ENCODE data around the gene FAU. TPM values are rescaled to one million over a fixed set of nuclear protein-coding genes. Genes with fewer than 3 reads are reported as not detected.
A peak's percentile ranks its signal among the peaks of the same experiment; 100 is the strongest.
"Not testable (repeated sequence)": the region's sequence is repeated elsewhere in the genome, so short reads cannot be mapped to it uniquely, and the experiment has no call there.

FAU gene
- 180 TPM for total RNA-seq

- DNase-seq = peak; percentile 96
Observed at GRCh38 chr11:65121865-65122696, at the start of gene FAU, which contains the start of gene MRPL49. Gene FAU, minus strand, starts transcription at chr11:65122134. Its CDS starts 321 bp downstream, at chr11:65121813. Gene MRPL49, plus strand, starts transcription at chr11:65122321. Its CDS starts 26 bp downstream, at chr11:65122347.

GRCh38 chr11:65170058-65170534 is 48.2 kb upstream of the FAU start, which contains the start of gene SPDYC:
Gene SPDYC, plus strand, starts transcription at chr11:65170233. Its CDS starts 1,125 bp downstream, at chr11:65171358.
- no peak for DNase-seq

GRCh38 chr11:65169164-65169641 is 47.3 kb upstream of the FAU start:
- no peak for DNase-seq

- no peak for DNase-seq
Observed at GRCh38 chr11:65167656-65168055, 45.7 kb upstream of the FAU start.

GRCh38 chr11:65166893-65167292 is 45.0 kb upstream of the FAU start:
- DNase-seq = no peak

DNA sequence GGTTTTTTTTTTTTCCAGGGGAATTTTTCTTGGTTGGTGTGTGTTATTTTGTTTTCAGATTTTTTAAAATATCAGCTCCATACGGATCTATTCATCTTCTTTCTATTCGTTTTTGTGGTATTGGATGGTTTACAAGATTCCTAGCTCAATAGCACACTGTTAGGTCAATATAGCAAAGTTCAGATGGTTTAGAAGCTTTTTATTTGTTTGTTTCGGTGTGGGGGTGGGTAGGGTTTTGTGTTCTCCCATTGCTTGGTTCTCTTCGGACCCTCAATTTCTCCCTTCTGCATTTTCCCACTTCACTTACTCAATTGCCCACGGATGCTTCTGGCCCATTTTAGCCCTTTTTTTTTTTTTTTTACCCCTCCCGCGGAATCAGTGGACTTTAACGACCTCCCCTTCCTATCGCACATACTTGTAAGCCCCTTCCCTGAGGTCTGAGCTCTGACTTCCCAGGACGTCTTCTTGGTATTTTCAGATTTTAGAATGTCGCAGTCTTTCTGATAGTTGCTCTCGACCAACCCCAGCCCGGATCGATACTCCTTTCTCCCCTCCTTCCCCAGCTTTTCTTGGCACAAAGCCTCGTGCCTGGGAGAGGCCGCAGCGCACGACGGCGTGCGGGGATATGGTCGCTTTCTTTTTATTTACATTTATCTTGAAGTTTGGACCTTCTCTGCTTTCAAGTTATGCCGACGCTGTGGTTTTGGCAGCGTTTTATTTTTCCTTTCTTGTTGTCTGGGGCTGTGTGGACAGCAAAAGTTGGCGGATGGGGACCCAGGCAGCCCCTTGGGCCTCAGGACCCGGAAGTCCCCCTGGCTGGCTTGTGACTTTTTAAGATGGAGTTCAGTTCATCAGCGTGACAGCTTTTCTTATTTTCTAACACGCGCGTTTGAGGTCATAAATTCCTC is 43.7 kb upstream of the FAU start:
- no peak for DNase-seq

- DNase-seq = no peak
Observed at GRCh38 chr11:65163684-65164083, 41.8 kb upstream of the FAU start.

- no peak for DNase-seq
Observed at GRCh38 chr11:65160643-65161042, 38.7 kb upstream of the FAU start.

DNA sequence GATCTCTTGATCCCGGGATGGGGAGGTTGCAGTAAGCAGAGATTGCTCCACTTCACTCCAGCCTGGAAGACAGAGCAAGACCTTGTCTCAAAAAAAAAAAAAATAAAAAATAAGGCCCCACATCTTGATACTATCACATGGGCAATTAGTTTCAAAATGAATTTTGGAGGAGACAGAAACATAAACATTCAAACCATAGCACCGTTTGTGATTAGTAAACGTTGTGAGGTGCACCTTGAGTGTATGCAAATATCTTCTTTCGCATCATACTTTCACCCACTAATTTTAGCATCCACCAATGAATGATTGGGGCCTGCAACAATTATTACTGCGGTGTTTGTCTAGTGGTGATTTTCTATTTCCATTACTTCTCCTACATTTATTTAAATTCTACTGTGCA is 37.1 kb upstream of the FAU start:
- no peak for DNase-seq

DNA sequence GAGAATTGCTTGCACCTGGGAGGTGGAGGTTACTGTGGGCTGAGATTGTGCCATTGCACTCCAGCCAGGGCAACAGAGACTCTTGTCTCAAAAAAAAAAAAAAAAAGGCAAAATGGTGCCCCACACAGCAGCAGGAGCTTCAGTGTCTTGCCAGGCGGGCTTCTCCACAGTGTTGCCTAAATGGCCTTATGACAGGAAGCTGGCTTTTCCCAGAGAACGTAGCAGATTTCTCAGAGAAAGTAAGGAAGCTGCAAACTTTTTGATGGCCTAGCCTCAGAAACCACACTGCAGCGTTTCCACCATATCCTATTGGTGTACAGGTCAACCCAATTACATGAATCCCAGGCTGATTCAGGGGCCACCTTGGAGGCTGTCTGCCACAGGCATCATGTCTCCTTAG is 35.4 kb upstream of the FAU start:
- no peak for DNase-seq

DNA sequence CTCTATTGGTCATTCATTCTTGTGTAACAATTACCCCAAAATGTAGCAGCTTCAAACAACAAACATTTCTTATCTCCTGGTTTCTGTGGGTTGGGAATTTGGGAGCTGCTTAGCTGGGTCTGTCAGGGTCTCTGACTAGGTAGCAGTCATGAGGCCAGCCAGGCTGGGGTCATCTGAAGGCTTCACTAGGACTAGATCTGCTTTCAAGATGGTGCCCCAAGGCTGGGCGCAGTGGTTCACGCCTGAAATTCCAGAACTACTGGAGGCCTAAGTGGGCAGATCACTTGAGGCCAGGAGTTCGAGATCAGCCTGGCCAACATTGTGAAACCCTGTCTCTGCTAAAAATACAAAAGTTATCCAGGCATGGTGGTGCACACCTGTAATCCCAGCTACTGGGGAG is 35.0 kb upstream of the FAU start:
- no peak for DNase-seq

GRCh38 chr11:65156256-65156655 is 34.3 kb upstream of the FAU start:
- DNase-seq = no peak

DNA sequence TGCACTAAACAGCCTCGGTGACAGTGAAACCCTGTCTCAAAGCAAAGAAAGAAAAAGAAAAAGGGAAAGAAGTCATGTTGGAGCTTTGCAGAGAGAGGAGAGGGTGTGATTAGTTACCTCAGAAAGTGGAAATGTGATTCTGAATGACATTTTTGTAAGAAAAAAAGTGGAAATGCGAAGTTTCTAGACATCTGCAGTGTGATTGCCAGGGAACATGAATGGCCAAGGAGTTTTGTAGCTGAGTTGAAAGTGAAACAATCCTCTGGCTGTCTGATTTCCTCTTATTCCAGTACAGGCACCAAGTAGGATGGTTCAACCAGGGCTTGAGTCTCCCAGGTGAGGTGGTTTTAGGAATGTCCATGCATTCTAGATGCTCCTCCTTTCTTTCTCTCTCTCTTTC is 30.2 kb upstream of the FAU start:
- DNase-seq = no peak

DNA sequence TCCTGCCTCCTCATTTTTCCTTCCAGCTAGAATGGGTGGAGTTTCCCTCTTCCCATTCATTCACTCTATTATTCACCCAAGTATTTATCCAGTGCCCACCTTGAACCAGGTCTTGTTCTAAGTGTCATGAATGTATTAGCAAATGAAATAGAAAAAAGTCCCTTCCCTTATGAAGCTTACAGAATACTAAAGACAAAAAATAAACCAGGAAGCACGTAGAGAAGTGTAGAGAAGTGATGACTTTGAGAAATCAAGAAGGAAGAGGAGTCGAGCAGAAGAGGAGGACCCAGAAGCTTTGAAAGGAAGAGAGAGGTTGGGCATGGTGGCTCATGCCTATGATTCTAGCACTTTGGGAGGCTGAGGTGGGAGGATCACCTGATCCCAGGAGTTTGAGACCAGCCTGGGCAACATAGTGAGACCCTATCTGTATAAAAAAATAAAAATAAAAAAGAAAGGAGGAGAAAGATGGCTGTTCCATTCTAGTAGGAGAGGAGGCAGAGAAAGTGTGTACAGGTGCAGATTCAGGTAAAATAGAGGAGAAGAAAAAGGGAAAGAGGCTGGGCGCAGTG is 29.5 kb upstream of the FAU start:
- no peak for DNase-seq

- DNase-seq = peak; percentile 31
Observed at GRCh38 chr11:65150509-65151299, 28.8 kb upstream of the FAU start.

- not testable (repeated sequence) for DNase-seq
Observed at GRCh38 chr11:65150131-65150508, 28.2 kb upstream of the FAU start.

- no peak for DNase-seq
Observed at GRCh38 chr11:65148657-65149056, 26.7 kb upstream of the FAU start.

DNA sequence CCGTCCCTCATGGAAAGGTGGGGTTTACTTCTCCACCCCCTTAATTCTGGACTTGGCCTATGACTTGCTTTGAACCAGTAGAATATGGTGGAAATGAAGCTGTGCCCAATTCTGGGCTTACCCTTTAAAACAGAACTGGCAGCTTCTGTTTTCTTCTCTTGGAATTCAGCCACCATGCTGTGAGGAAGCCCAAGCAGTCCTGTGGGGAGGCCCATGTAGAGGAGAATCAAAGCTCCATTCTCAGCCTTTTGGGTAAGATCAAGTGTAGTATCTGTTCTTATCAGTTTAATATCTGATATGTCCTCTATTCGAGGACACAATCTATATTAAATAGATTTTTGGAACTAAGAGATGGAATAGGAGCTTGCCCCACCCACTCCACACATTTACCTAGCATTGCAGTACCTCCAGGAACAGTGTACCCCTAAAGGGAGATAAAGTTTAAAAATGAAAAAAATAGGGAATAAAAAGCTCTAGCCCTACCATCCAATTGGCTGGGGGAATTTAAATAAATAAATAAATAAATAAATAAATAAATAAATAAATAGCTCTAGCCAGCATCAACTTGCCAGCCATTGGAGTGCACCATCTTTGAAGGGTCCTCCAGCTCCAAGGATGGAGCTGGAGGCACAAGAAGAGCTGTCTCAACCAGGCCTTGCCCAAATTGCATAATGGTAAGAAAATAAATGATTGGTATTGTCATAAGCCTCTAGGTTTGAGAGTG is 25.6 kb upstream of the FAU start:
- no peak for DNase-seq

GRCh38 chr11:65141896-65142494 is 20.1 kb upstream of the FAU start:
- DNase-seq = no peak

DNA sequence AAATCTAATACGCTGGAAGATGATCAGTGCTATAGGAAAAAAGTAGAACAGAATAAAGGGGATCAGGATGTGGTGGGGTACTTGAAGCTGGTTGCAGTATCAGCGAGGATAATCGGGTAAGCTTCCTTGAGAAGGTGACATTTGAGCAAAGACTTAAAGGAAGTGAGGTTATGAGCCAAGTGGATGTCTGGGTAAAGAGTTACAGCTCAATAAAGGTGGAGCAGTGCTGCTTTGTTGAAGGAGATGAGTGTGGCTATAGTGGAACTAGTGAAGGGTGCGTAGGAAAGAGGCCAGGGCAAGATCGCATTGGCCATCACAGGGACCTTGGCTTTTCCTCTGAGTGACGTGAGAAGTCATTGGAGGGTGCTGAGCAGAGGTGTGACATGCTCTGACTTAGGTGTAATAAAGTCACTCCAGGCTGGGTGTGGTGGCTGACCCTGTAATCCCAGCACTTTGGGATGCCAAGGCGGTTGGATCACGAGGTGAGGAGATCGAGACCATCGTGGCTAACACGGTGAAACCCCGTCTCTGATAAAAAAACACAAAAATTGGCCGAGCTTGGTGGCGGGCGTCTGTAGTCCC is 14.7 kb upstream of the FAU start:
- no peak for DNase-seq
